Measurements from ENCODE around the gene BAMBI.

The BAMBI gene

GRCh38 chr10:28663576-28664368, 13.5 kb upstream of the BAMBI start:
- peak; percentile 96 for ATAC-seq
- TF ChIP-seq CSRNP3 (CRISPR knock-in tag; IDR thresholded peaks at IDR 0.05) = no peak
- TF ChIP-seq, protein P1, sequence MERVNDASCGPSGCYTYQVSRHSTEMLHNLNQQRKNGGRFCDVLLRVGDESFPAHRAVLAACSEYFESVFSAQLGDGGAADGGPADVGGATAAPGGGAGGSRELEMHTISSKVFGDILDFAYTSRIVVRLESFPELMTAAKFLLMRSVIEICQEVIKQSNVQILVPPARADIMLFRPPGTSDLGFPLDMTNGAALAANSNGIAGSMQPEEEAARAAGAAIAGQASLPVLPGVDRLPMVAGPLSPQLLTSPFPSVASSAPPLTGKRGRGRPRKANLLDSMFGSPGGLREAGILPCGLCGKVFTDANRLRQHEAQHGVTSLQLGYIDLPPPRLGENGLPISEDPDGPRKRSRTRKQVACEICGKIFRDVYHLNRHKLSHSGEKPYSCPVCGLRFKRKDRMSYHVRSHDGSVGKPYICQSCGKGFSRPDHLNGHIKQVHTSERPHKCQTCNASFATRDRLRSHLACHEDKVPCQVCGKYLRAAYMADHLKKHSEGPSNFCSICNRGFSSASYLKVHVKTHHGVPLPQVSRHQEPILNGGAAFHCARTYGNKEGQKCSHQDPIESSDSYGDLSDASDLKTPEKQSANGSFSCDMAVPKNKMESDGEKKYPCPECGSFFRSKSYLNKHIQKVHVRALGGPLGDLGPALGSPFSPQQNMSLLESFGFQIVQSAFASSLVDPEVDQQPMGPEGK (CRISPR knock-in tag; IDR thresholded peaks at IDR 0.05; ENCODE audit: borderline replicate concordance) = no peak
- no peak for TF ChIP-seq ZC3H10 (CRISPR knock-in tag; IDR thresholded peaks at IDR 0.05)
- no peak for TF ChIP-seq ZFP30 (CRISPR knock-in tag; IDR thresholded peaks at IDR 0.05)
- no peak for TF ChIP-seq ZNF70 (CRISPR knock-in tag; IDR thresholded peaks at IDR 0.05)
- no peak for TF ChIP-seq ZNF565 (CRISPR knock-in tag; conservative IDR thresholded peaks at IDR 0.05; ENCODE audit: low read depth)
- TF ChIP-seq PPARA (CRISPR knock-in tag; IDR thresholded peaks at IDR 0.05; ENCODE audit: borderline replicate concordance) = no peak
- TF ChIP-seq, protein P2, sequence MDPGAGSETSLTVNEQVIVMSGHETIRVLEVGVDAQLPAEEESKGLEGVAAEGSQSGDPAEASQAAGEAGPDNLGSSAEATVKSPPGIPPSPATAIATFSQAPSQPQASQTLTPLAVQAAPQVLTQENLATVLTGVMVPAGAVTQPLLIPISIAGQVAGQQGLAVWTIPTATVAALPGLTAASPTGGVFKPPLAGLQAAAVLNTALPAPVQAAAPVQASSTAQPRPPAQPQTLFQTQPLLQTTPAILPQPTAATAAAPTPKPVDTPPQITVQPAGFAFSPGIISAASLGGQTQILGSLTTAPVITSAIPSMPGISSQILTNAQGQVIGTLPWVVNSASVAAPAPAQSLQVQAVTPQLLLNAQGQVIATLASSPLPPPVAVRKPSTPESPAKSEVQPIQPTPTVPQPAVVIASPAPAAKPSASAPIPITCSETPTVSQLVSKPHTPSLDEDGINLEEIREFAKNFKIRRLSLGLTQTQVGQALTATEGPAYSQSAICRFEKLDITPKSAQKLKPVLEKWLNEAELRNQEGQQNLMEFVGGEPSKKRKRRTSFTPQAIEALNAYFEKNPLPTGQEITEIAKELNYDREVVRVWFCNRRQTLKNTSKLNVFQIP (CRISPR knock-in tag; IDR thresholded peaks at IDR 0.05; ENCODE audit: borderline replicate concordance, low read depth) = no peak
- no peak for TF ChIP-seq TOX (CRISPR knock-in tag; IDR thresholded peaks at IDR 0.05; ENCODE audit: borderline replicate concordance)

GRCh38 chr10:28664369-28664740, 13.0 kb upstream of the BAMBI start:
- no peak for ATAC-seq
- no peak for TF ChIP-seq ZC3H10 (CRISPR knock-in tag; IDR thresholded peaks at IDR 0.05)
- TF ChIP-seq ZFP30 (CRISPR knock-in tag; IDR thresholded peaks at IDR 0.05) = no peak
- no peak for TF ChIP-seq ZNF565 (CRISPR knock-in tag; conservative IDR thresholded peaks at IDR 0.05; ENCODE audit: low read depth)
- TF ChIP-seq CSRNP3 (CRISPR knock-in tag; IDR thresholded peaks at IDR 0.05) = no peak
- TF ChIP-seq ISL1 (CRISPR knock-in tag; IDR thresholded peaks at IDR 0.05) = no peak
- no peak for TF ChIP-seq ZFP3 (CRISPR knock-in tag; IDR thresholded peaks at IDR 0.05)
- TF ChIP-seq, protein P2 (CRISPR knock-in tag; IDR thresholded peaks at IDR 0.05; ENCODE audit: borderline replicate concordance, low read depth) = no peak

DNA sequence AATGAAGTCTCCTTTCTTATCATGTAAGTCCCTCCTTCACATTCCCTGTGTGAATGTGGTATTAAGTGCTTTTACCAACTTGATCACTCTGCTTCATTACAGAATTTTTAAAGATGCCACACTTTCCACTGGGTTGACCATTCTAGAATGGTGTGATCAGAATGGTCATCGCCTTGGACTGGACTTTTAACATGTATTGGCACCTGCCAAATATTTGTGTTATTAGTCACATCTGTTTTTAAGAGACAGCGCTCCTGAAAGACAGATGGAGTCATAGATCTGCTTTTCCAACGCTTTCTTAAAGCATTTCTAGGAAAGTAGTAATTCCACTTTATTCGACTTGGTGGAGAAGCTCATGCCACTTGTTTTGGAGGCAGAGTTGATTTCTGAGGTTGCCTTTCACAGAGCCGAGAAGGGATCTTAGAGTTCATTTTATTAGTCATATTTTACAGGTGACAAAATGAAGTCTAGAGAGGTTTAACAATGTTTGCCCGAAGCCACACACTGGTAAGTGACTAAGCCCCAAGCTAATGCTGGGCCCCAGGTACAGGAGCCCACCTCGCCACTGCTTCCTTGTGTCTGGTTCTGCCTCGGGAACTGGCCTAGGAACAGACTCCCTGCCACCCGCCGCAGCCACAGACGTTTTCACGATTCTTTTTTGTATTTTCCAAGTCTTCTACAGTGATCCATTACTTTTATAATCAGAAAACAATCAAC, 10.4 kb upstream of the BAMBI start:
- ATAC-seq = no peak
- TF ChIP-seq PPARA (CRISPR knock-in tag; IDR thresholded peaks at IDR 0.05; ENCODE audit: borderline replicate concordance) = no peak

DNA sequence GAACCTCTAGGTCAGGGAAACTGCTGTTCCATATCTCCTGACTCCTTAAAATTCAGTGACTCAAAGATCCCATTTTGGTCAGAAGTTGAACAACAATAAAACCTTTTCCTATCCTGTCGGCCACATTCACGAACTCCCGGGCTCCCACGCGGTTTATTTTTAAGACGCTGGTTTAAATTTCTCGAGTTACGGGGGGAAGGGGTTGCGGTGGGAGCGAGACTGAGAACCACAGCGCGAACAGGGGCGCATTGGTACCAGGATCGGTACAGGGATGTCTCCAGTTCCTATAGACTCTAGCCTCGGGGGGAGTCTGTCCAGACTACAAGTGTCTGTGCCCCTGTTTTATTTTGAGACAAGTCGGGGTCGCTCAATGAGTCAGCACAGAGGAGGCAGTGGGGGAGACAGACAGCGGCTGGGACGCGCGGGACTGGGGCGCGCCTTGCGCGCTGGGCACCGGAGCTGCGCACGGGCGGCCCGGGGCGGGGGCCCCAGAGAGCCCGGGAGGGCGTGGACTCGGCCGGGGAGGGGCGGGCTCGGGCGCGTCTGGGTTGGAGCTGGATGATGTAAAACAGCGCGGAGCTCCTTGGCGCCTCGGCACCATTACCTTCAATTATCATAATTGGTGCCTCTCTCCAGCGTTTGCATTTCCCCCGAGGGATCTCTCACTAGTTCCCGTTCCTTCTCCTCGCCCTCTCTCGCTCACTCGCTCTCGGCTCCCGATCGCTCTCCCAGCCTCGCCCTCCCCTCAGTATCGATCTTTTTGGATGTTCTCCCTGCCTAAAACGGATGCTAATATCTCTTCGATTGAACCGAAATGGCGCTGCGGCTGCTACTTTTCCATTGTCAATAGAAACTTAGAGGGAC, 8.7 kb upstream of the BAMBI start:
- ATAC-seq = peak; percentile 81
- TF ChIP-seq PPARA (CRISPR knock-in tag; IDR thresholded peaks at IDR 0.05; ENCODE audit: borderline replicate concordance) (no peak), TCF4 (CRISPR knock-in tag; IDR thresholded peaks at IDR 0.05; ENCODE audit: borderline replicate concordance) (no peak), ARNTL (CRISPR knock-in tag; IDR thresholded peaks at IDR 0.05; ENCODE audit: borderline replicate concordance, low read depth) (no peak), GLIS3 (CRISPR knock-in tag; IDR thresholded peaks at IDR 0.05) (no peak), CSDC2 (CRISPR knock-in tag; IDR thresholded peaks at IDR 0.05) (no peak), ISL1 (CRISPR knock-in tag; IDR thresholded peaks at IDR 0.05) (no peak), ZNF8 (CRISPR knock-in tag; IDR thresholded peaks at IDR 0.05) (no peak), ZFP3 (CRISPR knock-in tag; IDR thresholded peaks at IDR 0.05) (no peak), ZC3H10 (CRISPR knock-in tag; IDR thresholded peaks at IDR 0.05) (no peak), TOX (CRISPR knock-in tag; IDR thresholded peaks at IDR 0.05; ENCODE audit: borderline replicate concordance) (no peak), ZFP30 (CRISPR knock-in tag; IDR thresholded peaks at IDR 0.05) (no peak), ESRRG (CRISPR knock-in tag; IDR thresholded peaks at IDR 0.05) (no peak), SNAI2 (CRISPR knock-in tag; IDR thresholded peaks at IDR 0.05) (no peak), CREB5 (CRISPR knock-in tag; IDR thresholded peaks at IDR 0.05; ENCODE audit: low read depth) (no peak), ZNF565 (CRISPR knock-in tag; conservative IDR thresholded peaks at IDR 0.05; ENCODE audit: low read depth) (no peak)
- TF ChIP-seq, protein P2 (CRISPR knock-in tag; IDR thresholded peaks at IDR 0.05; ENCODE audit: borderline replicate concordance, low read depth) = no peak
